Fibroblast of lung (primary cell): ENCODE results near the gene APLF. TPM values are rescaled to one million over a fixed set of nuclear protein-coding genes. Genes with fewer than 3 reads are reported as not detected.

Experiments
- DNase-seq, 2 donors: peaks; one replicate each; pipeline versions ENCODE4 v3.0.0 to v3.0.0-alpha.2; 2010; ENCODE audit warnings: low read depth in 2 of 2
- H2AFZ ChIP-seq: 2 replicates; pipeline ENCODE4 v1.5.1; 2012; ENCODE audit warnings: low read length, control low read depth, inconsistent platforms
- H3K27ac ChIP-seq: 2 replicates; pipeline ENCODE4 v1.5.1; 2011; ENCODE audit warnings: low read length, control low read depth; ENCODE audit not compliant: insufficient read depth
- H3K27me3 ChIP-seq: 2 replicates; pipeline ENCODE4 v1.5.1; 2011; ENCODE audit warnings: mild to moderate bottlenecking, low read length; ENCODE audit not compliant: control insufficient read depth, insufficient read depth
- H3K36me3 ChIP-seq: 2 replicates; pipeline ENCODE4 v1.5.1; 2011; ENCODE audit warnings: low read length; ENCODE audit not compliant: control insufficient read depth, insufficient read depth
- H3K4me1 ChIP-seq: 2 replicates; pipeline ENCODE4 v1.5.1; 2011; ENCODE audit warnings: low read length; ENCODE audit not compliant: control insufficient read depth, insufficient read depth; ENCODE audit errors: extremely low read depth
- H3K4me2 ChIP-seq: 2 replicates; pipeline ENCODE4 v1.5.1; 2011; ENCODE audit warnings: low read length, control low read depth; ENCODE audit not compliant: insufficient read depth; ENCODE audit errors: extremely low read depth
- H3K4me3 ChIP-seq, 4 experiments: fragments of 200-600 bp in 1 of 4; sonication (generic) in 1 of 4; replicated peaks in 1 of 4; 2 replicates each; pipeline ENCODE4 v1.5.1; 2011 to 2016; ENCODE audit warnings: low read length in 4 of 4, low read depth in 3 of 4, mild to moderate bottlenecking in 3 of 4, control low read depth in 2 of 4, inconsistent platforms in 1 of 4, mixed read lengths in 1 of 4; ENCODE audit not compliant: insufficient read depth in 1 of 4; ENCODE audit errors: control extremely low read depth in 1 of 4
- H3K79me2 ChIP-seq: 2 replicates; pipeline ENCODE4 v1.5.1; 2012; ENCODE audit warnings: mild to moderate bottlenecking, low read length, inconsistent platforms; ENCODE audit not compliant: control insufficient read depth, insufficient read depth
- H3K9ac ChIP-seq: 2 replicates; pipeline ENCODE4 v1.5.1; 2011; ENCODE audit warnings: mild to moderate bottlenecking, low read length, control low read depth; ENCODE audit not compliant: insufficient read depth
- H3K9me3 ChIP-seq: 2 replicates; pipeline ENCODE4 v1.5.1; 2012; ENCODE audit warnings: low read depth, low read length; ENCODE audit not compliant: control insufficient read depth, insufficient read depth
- H4K20me1 ChIP-seq: 2 replicates; pipeline ENCODE4 v1.5.1; 2011; ENCODE audit warnings: low read length; ENCODE audit not compliant: control insufficient read depth, insufficient read depth; ENCODE audit errors: extremely low read depth
- EZH2 ChIP-seq: IDR thresholded peaks from 2 replicates; pipeline ENCODE4 v1.5.1; 2012; ENCODE audit warnings: low read length, control low read depth, mild to moderate bottlenecking; ENCODE audit errors: missing control alignments
- polyA plus RNA-seq, 2 donors: library from polyadenylated mRNA; depleted of rRNA in 1 of 2; stranded (reverse) in 1 of 2; unstranded in 1 of 2; fragments of >200 nt; gene quantifications; 2 replicates each; pipeline ENCODE4 v1.2.1, GENCODE V29; 2011 to 2012; ENCODE audit warnings: missing spikeins in 1 of 2
- total RNA-seq: library from RNA; depleted of rRNA; stranded (reverse); fragments of >200 nt; gene quantifications from 2 replicates; pipeline ENCODE4 v1.2.1, GENCODE V29; 2014
- TF ChIP-seq, protein P1 (sequence below), 2 donors: IDR thresholded peaks in 1 of 2; conservative IDR thresholded peaks in 1 of 2; 1 replicate in 1 of 2; 2 replicates in 1 of 2; pipeline ENCODE4 v1.5.1; 2011 to 2012; ENCODE audit warnings: low read length in 2 of 2, control low read depth in 1 of 2, inconsistent platforms in 1 of 2, low read depth in 1 of 2, mild to moderate bottlenecking in 1 of 2

APLF gene
- total and polyA plus RNA-seq, 2 donors (not counting 1 experiment from before 2014, with no cell fraction given), result 1.6 to 9.4 TPM

DNA sequence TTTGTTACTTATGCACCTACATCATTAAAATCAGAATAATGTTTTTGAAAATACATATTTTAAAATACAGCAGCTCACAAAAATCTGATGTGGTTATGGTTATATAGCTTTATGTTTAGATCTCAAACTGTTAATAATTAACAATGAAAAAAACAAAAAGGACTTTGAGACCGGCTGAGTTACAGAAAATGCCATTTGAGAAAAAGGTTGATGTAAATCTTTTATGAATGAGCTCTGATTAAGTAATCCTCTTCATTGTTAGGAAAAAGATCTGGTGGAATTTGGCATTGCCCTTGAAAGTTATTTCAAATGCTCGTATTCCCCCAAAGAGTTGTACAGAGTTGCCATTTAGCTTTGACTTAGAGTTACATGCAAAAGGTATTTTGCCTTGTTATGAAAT, 93.2 kb downstream of the APLF start:
- H3K9me3 ChIP-seq, result no peaks in the 10 kb centered on the region
- no peak overlapping the region for H3K4me2 ChIP-seq
- no peak overlapping the region for H2AFZ ChIP-seq
- TF ChIP-seq EZH2, result no peak
- TF ChIP-seq, protein P1, sequence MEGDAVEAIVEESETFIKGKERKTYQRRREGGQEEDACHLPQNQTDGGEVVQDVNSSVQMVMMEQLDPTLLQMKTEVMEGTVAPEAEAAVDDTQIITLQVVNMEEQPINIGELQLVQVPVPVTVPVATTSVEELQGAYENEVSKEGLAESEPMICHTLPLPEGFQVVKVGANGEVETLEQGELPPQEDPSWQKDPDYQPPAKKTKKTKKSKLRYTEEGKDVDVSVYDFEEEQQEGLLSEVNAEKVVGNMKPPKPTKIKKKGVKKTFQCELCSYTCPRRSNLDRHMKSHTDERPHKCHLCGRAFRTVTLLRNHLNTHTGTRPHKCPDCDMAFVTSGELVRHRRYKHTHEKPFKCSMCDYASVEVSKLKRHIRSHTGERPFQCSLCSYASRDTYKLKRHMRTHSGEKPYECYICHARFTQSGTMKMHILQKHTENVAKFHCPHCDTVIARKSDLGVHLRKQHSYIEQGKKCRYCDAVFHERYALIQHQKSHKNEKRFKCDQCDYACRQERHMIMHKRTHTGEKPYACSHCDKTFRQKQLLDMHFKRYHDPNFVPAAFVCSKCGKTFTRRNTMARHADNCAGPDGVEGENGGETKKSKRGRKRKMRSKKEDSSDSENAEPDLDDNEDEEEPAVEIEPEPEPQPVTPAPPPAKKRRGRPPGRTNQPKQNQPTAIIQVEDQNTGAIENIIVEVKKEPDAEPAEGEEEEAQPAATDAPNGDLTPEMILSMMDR (conservative IDR thresholded peaks at IDR 0.05 in 1 of 2, IDR thresholded peaks at IDR 0.05 in 1 of 2; ENCODE audit: low read depth in 1 of 2, low read length in 2 of 2), result no peak
- H3K79me2 ChIP-seq, result no peaks in the 10 kb centered on the region
- H3K4me3 ChIP-seq, result no peak overlapping the region
- no peak overlapping the region for H3K27ac ChIP-seq
- no peaks in the 10 kb centered on the region for H3K4me1 ChIP-seq
- no peaks in the 10 kb centered on the region for H3K36me3 ChIP-seq
- H3K9ac ChIP-seq, result no peak overlapping the region
- no peaks in the 10 kb centered on the region for H3K27me3 ChIP-seq
- no peak for DNase-seq
- H4K20me1 ChIP-seq, result no peaks in the 10 kb centered on the region

GRCh38 chr2:68561372-68561771, 94.0 kb downstream of the APLF start:
- no peaks in the 10 kb centered on the region for H3K36me3 ChIP-seq
- H2AFZ ChIP-seq, result no peak overlapping the region
- H3K4me3 ChIP-seq, result no peak overlapping the region
- H3K27ac ChIP-seq, result no peak overlapping the region
- no peak overlapping the region for H3K4me2 ChIP-seq
- no peaks in the 10 kb centered on the region for H3K4me1 ChIP-seq
- no peaks in the 10 kb centered on the region for H4K20me1 ChIP-seq
- H3K27me3 ChIP-seq, result no peaks in the 10 kb centered on the region
- TF ChIP-seq, protein P1 (conservative IDR thresholded peaks at IDR 0.05 in 1 of 2, IDR thresholded peaks at IDR 0.05 in 1 of 2; ENCODE audit: low read depth in 1 of 2, low read length in 2 of 2), result no peak
- TF ChIP-seq EZH2, result no peak
- no peak overlapping the region for H3K9ac ChIP-seq
- H3K79me2 ChIP-seq, result no peaks in the 10 kb centered on the region
- no peaks in the 10 kb centered on the region for H3K9me3 ChIP-seq
- no peak for DNase-seq

DNA sequence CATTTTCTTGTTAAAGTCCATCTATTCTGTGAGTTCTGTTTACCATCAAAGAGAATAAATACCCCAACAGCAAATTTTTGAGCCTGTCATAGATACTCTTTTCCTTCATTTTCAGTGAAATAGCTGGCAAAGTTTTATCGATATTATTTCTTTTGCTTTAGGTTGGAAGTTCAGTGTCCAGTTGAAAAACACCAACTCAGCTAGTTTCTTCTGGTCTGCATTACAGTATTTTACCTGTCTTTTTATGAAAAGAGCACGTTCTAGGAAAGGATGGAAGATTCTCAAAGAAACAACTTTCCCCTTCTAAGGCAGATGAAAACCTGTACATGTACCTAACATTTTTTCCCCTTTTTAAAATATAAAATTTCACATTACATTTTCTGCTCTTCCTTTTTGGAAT, 95.5 kb downstream of the APLF start:
- Histone ChIP-seq H3K9ac (no peak overlapping the region), H3K27me3 (no peaks in the 10 kb centered on the region), H4K20me1 (no peaks in the 10 kb centered on the region), H3K4me3 (no peak overlapping the region), H3K9me3 (no peaks in the 10 kb centered on the region), H3K4me1 (no peaks in the 10 kb centered on the region), H3K79me2 (no peaks in the 10 kb centered on the region), H2AFZ (no peak overlapping the region), H3K27ac (no peak overlapping the region), H3K36me3 (no peaks in the 10 kb centered on the region), H3K4me2 (no peak overlapping the region)
- TF ChIP-seq EZH2, result no peak
- TF ChIP-seq, protein P1 (conservative IDR thresholded peaks at IDR 0.05 in 1 of 2, IDR thresholded peaks at IDR 0.05 in 1 of 2; ENCODE audit: low read depth in 1 of 2, low read length in 2 of 2), result no peak
- DNase-seq, result no peak
